Suprapubic skin (tissue), 4 donors: ENCODE data around the gene USP48.

Experiments
- EP300 ChIP-seq: sonication (generic); formaldehyde crosslinking; IDR thresholded peaks from one replicate; pipeline ENCODE4 v1.6.1; 2017; ENCODE audit warnings: antibody characterized with exemption
- POLR2A ChIP-seq, 2 donors: fragments of 450-650 bp; IDR thresholded peaks; one replicate each; pipeline ENCODE4 v1.6.1; 2017; ENCODE audit warnings: antibody characterized with exemption in 2 of 2, mild to moderate bottlenecking in 2 of 2, moderate library complexity in 2 of 2
- POLR2AphosphoS5 ChIP-seq, 3 donors: sonication (generic); formaldehyde crosslinking; IDR thresholded peaks; one replicate each; pipeline ENCODE4 v1.6.1; 2017; ENCODE audit warnings: antibody characterized with exemption in 3 of 3
- TF ChIP-seq, protein P1 (sequence below), 2 donors: fragments of 200-600 bp in 1 of 2; fragments of 450-650 bp in 1 of 2; sonication (generic) in 1 of 2; IDR thresholded peaks; one replicate each; pipeline ENCODE4 v1.5.1; 2016 to 2019; ENCODE audit warnings: antibody characterized with exemption in 2 of 2, mild to moderate bottlenecking in 1 of 2, moderate library complexity in 1 of 2

DNA sequence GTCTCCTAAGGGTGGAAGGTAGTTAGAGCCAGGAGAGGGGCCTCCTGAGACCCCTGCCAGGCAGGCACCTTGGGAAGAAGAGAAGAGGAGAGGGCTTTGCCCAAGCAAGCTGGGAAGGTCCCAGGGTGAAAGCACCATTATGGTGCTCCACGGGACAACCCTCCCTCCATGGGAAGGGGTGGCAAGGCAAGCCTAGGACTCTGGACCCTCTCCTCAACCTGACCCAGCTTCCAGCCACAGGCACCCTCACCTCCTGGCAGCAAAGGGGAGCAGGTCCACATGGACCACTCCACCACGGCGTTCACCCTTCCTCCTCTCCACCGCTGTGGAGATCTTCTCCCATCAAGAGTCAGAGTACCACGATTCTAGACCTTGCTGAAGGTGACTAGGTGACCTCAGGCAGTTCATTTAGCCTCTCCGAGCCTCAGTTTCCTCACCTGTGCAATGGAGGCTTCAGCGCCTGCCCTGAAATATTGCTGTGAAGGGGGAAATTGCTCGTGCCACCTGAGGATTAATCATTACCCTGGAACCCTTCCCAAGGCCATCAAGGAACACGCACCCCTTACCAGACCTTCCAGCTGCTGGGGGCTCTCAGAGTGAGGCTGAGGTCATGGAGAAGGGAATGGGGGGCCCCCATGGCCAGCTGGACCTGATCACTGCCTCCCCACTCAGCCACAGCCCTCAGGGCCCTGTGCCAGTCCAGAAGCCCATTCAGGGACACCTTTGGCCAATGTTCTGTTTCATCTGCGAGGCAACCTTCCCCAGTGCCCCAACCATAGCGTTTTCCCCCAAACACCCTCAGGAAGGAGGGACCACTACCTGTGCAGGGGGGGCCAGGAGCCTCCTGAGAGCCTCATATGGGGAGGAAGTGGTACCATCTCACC lies 115.4 kb downstream of the USP48 start:
- TF ChIP-seq, protein P1, sequence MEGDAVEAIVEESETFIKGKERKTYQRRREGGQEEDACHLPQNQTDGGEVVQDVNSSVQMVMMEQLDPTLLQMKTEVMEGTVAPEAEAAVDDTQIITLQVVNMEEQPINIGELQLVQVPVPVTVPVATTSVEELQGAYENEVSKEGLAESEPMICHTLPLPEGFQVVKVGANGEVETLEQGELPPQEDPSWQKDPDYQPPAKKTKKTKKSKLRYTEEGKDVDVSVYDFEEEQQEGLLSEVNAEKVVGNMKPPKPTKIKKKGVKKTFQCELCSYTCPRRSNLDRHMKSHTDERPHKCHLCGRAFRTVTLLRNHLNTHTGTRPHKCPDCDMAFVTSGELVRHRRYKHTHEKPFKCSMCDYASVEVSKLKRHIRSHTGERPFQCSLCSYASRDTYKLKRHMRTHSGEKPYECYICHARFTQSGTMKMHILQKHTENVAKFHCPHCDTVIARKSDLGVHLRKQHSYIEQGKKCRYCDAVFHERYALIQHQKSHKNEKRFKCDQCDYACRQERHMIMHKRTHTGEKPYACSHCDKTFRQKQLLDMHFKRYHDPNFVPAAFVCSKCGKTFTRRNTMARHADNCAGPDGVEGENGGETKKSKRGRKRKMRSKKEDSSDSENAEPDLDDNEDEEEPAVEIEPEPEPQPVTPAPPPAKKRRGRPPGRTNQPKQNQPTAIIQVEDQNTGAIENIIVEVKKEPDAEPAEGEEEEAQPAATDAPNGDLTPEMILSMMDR (IDR thresholded peaks at IDR 0.05): no peak
- TF ChIP-seq EP300 (no peak), POLR2A (IDR thresholded peaks at IDR 0.05) (no peak), POLR2AphosphoS5 (IDR thresholded peaks at IDR 0.05) (no peak)
